ENCODE data around the gene BPIFB2.

The BPIFB2 gene

DNA sequence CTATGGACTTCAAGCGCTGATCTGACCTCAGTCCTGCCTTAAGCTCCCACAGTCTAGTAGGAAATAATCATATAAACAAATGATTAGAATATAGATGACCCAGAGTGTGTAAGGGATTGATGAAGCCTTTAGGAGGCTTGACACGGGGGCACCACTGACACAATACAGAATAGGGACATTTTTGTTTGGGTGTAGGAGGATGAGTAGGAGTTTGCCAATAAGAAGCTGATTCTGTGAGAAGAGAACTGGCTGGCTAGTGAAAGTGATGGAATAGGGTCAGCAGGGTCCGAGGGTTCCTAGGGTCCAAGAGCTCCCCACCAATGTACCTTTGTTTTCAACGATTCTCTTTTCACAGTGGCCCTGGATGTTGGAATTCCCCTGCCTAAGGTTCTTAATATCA lies 64.9 kb downstream of the BPIFB2 start:
- TF ChIP-seq POLR2AphosphoS5 (IDR thresholded peaks at IDR 0.05; ENCODE audit: low read depth, low read length): no peak
- no peak for TF ChIP-seq TAF1 (IDR thresholded peaks at IDR 0.05; ENCODE audit: low read depth, low read length)
- no peak for TF ChIP-seq POU2F2 (IDR thresholded peaks at IDR 0.05; ENCODE audit: low read depth, low read length)
- TF ChIP-seq POLR2A (IDR thresholded peaks at IDR 0.05; ENCODE audit: low read depth, low read length): no peak
- no peak for TF ChIP-seq PAX5 (IDR thresholded peaks at IDR 0.05; ENCODE audit: insufficient read depth, low read length, severe bottlenecking)
- no peak for TF ChIP-seq SPI1 (IDR thresholded peaks at IDR 0.05; ENCODE audit: low read depth, low read length)
- no peak for FAIRE-seq
- DNase-seq (ENCODE audit: insufficient read length, low spot score): no peak

DNA sequence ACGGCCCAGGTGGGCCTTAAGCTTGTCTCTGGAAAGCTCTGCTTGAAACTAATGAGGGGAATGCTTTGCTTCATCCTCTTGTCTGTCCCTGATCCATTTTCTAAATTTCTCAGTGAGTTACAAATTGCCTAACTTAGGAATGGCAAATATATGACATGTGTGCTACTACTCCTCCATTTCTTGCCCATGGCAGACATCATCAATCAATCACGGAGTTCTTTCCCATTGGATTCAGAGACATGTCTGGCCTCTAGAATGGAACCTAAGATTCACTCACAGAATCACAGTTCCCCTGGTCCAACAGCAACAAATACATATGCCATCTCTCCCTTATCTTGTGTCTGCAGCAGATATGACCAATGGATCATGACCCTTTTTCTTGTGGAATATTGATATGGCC lies 65.3 kb downstream of the BPIFB2 start:
- FAIRE-seq: no peak
- no peak for DNase-seq (ENCODE audit: insufficient read length, low spot score)
- TF ChIP-seq PAX5 (IDR thresholded peaks at IDR 0.05; ENCODE audit: insufficient read depth, low read length, severe bottlenecking) (no peak), TAF1 (IDR thresholded peaks at IDR 0.05; ENCODE audit: low read depth, low read length) (no peak), POLR2A (IDR thresholded peaks at IDR 0.05; ENCODE audit: low read depth, low read length) (no peak), SPI1 (IDR thresholded peaks at IDR 0.05; ENCODE audit: low read depth, low read length) (no peak), POU2F2 (IDR thresholded peaks at IDR 0.05; ENCODE audit: low read depth, low read length) (no peak)
